ENCODE measurements around the gene ROBO2.

- no peak for TF ChIP-seq CTCF (IDR thresholded peaks at IDR 0.05)
- TF ChIP-seq POLR2A (IDR thresholded peaks at IDR 0.05), result no peak
Measured at GRCh38 chr3:77563012-77563411, 523.1 kb downstream of the ROBO2 start.

All from heart left ventricle (tissue), 13 donors.